Fibroblast of mammary gland (primary cell): ENCODE data around the gene CCDC195.
"Not testable (repeated sequence)": the region's sequence is repeated elsewhere in the genome, so short reads cannot be mapped to it uniquely, and the experiment has no call there.

Experiments
- DNase-seq: peaks from one replicate; pipeline ENCODE4 v3.0.0-alpha.2; 2010; ENCODE audit warnings: low read depth
- H3K4me3 ChIP-seq: 2 replicates; pipeline ENCODE4 v1.5.1; 2011; ENCODE audit warnings: low read depth, mild to moderate bottlenecking, low read length, moderate library complexity; ENCODE audit not compliant: control insufficient read depth
- TF ChIP-seq, protein P1 (sequence below): conservative IDR thresholded peaks from 2 replicates; pipeline ENCODE4 v1.5.1; 2011; ENCODE audit warnings: low read depth, low read length, inconsistent platforms; ENCODE audit not compliant: control insufficient read depth, insufficient read depth

Gene CCDC195

DNA sequence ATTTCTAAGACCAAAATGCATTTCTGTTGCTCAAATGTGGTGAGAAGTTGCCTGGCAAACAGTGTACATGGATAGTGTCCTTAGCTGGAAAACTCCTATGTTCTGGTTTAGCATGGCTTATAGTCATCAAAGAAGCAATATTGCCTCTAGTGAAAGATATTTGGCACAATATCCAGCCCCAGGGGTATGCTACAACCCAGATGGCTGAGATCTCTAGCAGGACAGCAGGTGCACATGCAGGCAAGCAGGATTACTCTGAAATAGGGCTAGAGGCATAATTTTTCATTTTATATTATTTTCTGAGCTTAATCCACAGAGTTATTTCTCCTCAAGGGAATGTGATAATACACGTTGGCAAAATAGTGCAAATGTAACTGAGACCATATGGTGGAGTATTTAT lies 34.0 kb downstream of the CCDC195 start:
- TF ChIP-seq, protein P1, sequence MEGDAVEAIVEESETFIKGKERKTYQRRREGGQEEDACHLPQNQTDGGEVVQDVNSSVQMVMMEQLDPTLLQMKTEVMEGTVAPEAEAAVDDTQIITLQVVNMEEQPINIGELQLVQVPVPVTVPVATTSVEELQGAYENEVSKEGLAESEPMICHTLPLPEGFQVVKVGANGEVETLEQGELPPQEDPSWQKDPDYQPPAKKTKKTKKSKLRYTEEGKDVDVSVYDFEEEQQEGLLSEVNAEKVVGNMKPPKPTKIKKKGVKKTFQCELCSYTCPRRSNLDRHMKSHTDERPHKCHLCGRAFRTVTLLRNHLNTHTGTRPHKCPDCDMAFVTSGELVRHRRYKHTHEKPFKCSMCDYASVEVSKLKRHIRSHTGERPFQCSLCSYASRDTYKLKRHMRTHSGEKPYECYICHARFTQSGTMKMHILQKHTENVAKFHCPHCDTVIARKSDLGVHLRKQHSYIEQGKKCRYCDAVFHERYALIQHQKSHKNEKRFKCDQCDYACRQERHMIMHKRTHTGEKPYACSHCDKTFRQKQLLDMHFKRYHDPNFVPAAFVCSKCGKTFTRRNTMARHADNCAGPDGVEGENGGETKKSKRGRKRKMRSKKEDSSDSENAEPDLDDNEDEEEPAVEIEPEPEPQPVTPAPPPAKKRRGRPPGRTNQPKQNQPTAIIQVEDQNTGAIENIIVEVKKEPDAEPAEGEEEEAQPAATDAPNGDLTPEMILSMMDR, result no peak
- no peak overlapping the region for H3K4me3 ChIP-seq
- DNase-seq, result no peak

DNA sequence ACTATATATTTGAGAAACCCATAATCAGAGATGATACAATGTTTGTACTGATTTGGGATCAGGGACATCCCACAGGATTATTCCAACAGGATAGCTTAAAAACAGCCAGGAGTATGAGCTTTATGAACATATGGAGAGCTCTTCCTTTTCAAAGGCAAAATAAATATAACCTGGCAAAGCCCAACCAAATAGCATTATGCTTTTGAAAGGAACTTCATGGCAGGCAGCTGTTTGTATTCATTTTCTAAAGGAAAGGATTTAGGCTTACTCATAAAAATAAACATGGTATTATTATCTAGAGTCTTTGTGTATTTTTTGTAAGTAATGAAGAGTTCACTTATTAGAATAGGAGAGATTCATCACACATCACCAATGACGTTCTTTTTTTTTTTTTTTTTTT lies 44.4 kb downstream of the CCDC195 start:
- TF ChIP-seq, protein P1, result no peak
- no peak for DNase-seq
- no peak overlapping the region for H3K4me3 ChIP-seq

DNA sequence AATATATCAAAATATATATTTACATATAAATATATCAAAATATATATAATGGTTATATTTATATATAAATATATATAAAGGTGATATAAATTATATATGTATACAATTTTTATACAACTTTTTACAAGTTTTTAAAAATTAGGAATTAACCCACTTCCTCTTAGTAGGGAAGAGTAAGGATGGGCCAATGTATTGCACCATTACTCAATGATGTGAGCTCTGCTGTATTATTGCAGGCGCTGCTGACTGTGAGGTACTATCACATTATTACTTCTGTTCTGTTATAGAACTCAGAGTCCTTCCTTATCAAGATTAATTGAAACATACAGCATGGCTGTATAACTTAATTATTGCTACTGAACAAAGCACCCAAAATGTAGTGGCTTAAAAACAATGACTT lies 46.0 kb downstream of the CCDC195 start:
- DNase-seq, result no peak
- TF ChIP-seq, protein P1, result no peak

DNA sequence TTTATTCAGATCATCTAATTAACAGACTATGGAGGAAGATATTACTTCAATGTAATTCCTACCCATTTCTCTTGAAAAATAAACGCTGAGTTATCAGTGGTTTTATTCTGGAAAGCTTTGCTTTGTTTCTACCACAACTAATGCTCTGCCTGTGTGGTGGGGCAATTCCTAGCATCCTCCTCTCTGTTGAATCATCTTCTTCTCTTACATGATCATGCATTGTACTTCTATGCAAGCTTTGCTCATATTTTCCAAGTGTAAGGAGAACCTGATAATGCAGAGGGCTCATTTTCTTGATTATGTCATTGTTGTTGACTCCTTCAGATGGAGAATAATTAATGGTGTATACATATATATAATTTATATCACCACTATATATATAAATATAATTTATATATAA lies 46.7 kb downstream of the CCDC195 start:
- no peak overlapping the region for H3K4me3 ChIP-seq
- no peak for DNase-seq
- TF ChIP-seq, protein P1, result no peak

More for the DNA sequence above, 46.0 kb downstream of the CCDC195 start:
- no peak overlapping the region for H3K4me3 ChIP-seq

DNA sequence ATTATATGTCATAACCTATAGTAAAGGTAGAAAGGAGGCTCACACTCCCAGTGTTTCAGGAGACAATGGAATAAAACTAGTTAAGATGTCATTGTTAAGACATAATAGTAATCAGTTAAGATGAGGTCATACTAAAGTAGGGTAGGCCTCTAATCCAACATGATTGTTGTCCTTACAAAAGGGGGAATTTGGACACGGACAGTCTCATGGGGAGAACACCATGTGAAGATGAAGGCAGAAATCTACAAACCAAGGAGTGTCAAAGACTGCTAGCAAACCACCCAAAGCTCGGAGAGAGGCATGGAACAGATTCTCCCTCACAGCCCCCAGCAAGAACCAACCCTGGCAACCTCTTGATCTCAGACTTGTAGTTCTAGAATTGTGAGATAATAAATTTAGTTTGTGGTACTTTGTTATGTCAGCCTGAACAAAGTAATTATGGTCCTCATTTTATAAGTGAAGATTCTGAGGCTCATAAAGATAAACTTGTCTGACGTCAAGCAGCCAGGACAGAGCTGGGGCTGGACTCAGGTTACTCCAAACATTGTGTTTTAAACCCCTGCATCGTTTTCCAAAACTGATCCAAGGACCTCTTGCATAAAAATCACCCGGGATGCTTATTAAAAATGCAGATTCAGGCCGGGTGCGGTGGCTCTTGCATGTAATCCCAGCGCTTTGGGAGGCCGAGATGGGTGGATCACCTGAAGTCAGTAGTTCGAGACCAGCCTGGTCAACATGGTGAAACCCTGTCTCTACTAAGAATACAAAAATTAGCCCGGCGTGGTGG lies 47.8 kb downstream of the CCDC195 start:
- TF ChIP-seq, protein P1, result no peak
- no peak overlapping the region for H3K4me3 ChIP-seq
- DNase-seq, result no peak

DNA sequence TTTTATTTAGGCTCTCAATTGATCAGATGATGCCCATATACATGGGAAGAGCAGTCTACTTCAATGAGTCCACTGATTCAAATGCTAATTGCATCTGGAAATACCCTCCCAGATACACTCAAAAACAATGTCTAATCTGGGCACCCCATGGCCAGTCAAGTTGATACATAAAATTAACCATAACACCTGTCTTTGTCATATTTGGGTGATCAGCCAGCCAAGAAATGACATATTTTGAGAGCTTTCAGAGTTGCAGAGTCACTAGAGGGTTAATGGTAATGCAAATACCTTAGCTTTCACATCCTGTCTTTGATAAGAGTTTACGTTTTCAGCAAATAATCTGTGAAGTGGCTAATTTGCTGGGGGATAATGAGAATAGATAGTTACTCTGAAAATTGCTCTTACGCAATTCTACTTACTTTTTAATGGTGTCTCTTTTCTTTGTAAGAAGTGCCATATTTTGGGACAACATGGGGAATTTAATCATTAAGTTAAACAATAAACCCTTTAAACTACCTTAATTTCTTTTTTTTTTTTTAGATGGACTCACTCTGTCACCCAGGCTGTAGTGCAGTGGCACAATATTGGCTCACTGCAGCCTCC lies 49.1 kb downstream of the CCDC195 start:
- H3K4me3 ChIP-seq, result no peak overlapping the region
- no peak for DNase-seq
- TF ChIP-seq, protein P1, result no peak

DNA sequence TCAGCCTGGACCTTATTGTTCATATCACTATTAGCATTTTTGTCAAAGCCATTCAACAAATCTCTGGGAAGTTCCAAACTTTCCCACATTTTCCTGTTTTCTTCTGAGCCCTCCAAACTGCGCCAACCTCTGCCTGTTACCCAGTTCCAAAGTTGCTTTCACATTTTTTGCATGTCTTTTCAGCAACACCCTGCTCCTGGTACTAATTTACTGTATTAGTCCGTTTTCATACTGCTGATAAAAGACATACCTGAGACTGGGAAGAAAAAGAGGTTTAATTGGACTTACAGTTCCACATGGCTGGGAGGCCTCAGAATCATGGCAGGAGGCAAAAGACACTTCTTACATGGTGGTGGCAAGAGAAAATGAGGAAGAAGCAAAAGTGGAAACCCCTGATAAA lies 52.8 kb downstream of the CCDC195 start:
- DNase-seq, H3K4me3 ChIP-seq: not testable (repeated sequence)

DNA sequence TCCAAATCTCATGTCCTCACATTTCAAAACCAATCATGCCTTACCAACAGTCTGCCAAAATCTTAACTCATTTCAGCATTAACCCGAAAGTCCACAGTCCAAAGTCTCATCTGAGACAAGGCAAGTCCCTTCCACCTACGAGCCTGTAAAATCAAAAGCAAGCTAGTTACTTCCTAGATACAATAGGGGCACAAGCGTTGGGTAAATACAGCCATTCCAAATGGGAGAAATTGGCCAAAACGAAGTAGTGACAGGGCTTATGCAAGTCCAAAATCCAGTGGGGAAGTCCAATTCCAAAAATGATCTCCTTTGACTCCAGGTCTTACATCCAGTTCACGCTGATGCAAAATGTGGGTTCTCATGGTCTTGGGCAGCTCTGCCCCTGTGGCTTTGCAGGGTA lies 54.5 kb downstream of the CCDC195 start:
- not testable (repeated sequence) for DNase-seq, H3K4me3 ChIP-seq
